Neural cell (in vitro differentiated cells): ENCODE results near the gene OSR1.

Experiments
- EZH2 ChIP-seq: fragments of 200-600, 300-800 bp; shearing (Covaris generic), sonication (generic); IDR thresholded peaks from 2 replicates; pipeline ENCODE4 v1.6.1; 2014; ENCODE audit warnings: antibody characterized with exemption, low read length, borderline replicate concordance, mild to moderate bottlenecking; ENCODE audit not compliant: insufficient read depth, poor library complexity, severe bottlenecking
- REST ChIP-seq: IDR thresholded peaks from 2 replicates; pipeline ENCODE4 v1.6.1; 2012; ENCODE audit warnings: borderline replicate concordance
- TAF1 ChIP-seq: IDR thresholded peaks from 2 replicates; pipeline ENCODE4 v1.6.1; 2012; ENCODE audit warnings: low read depth
- TF ChIP-seq, protein P1 (sequence below): fragments of 450-650 bp; IDR thresholded peaks from 2 replicates; pipeline ENCODE4 v1.5.1; 2014; ENCODE audit warnings: antibody characterized with exemption, mild to moderate bottlenecking, moderate library complexity; ENCODE audit not compliant: poor library complexity, severe bottlenecking

DNA sequence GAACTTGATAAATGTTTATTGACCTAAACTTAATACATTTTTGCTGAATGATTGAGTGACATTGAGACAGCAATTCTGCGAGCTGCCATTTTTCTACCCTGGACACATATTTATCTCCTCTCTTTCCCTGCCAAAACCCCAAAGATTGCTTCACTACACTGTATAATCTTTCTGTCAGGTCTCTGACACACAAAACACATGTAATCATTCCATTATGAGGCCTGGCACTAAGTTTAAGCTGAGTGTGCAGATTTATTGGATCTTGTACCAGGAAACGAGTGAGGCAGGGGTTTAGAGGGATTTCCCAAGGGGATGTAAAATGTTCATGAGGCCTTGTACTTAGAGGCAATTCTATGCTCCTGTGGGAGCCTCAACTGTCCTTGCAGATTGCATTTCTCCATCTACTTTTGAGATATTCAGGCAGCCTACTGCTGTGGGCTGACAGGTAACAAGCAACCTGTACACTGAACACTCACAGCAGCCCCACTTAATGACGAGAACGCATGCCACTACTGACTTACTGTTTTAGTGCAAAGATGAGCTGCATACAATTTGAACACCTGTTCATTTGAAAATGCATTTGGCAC, 13.7 kb upstream of the OSR1 start:
- TF ChIP-seq EZH2: no peak
- TF ChIP-seq, protein P1, sequence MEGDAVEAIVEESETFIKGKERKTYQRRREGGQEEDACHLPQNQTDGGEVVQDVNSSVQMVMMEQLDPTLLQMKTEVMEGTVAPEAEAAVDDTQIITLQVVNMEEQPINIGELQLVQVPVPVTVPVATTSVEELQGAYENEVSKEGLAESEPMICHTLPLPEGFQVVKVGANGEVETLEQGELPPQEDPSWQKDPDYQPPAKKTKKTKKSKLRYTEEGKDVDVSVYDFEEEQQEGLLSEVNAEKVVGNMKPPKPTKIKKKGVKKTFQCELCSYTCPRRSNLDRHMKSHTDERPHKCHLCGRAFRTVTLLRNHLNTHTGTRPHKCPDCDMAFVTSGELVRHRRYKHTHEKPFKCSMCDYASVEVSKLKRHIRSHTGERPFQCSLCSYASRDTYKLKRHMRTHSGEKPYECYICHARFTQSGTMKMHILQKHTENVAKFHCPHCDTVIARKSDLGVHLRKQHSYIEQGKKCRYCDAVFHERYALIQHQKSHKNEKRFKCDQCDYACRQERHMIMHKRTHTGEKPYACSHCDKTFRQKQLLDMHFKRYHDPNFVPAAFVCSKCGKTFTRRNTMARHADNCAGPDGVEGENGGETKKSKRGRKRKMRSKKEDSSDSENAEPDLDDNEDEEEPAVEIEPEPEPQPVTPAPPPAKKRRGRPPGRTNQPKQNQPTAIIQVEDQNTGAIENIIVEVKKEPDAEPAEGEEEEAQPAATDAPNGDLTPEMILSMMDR: no peak
- TF ChIP-seq TAF1: no peak
- TF ChIP-seq REST: peak; percentile 67
